OCI-M2 (cell line): ENCODE data around the gene GAS2.
A peak's percentile ranks its signal among the peaks of the same experiment; 100 is the strongest.

Source experiments
- DNase-seq: peaks from one replicate; lab custom pipeline; 2025; ENCODE audit not compliant: unreplicated experiment; lab: John Stamatoyannopoulos, UW

GAS2 gene

DNA sequence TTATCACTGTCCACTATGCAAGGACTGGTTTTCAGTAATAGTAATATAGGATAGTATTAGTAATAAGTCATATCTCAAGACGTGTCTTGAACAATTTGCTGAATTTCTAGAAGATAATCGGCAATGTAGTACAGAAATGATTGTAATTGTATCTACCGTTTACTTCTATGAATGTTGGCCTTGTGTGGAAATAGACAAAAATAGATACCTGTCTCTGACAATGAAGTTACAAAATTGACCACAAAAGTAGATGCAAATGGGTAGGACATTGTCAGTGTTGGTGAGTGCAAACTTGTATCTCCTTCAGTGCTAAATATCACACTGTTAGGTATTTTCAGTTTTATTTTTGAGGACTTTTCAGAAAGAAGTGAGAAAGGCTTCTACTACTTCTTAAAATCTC lies 120.1 kb downstream of the GAS2 start:
- no peak for DNase-seq

DNA sequence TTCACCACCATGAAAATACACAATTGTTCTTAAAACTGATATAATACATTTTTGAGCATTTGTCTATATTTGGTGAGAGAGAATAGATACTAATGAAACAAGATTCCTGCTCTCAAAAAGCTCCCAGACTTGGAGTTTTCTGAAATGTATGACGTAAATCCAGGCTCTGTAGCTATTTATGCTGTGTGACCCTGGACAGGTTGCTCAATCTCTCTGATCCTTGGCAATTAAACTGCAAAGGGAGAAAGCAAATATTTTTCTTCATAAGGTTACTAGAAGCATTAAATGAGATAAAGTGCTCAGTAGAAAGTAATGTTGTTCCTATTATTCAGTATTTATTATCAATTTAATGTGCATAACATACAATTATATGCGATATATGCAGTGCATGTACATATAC lies 120.6 kb downstream of the GAS2 start:
- DNase-seq, result no peak

DNA sequence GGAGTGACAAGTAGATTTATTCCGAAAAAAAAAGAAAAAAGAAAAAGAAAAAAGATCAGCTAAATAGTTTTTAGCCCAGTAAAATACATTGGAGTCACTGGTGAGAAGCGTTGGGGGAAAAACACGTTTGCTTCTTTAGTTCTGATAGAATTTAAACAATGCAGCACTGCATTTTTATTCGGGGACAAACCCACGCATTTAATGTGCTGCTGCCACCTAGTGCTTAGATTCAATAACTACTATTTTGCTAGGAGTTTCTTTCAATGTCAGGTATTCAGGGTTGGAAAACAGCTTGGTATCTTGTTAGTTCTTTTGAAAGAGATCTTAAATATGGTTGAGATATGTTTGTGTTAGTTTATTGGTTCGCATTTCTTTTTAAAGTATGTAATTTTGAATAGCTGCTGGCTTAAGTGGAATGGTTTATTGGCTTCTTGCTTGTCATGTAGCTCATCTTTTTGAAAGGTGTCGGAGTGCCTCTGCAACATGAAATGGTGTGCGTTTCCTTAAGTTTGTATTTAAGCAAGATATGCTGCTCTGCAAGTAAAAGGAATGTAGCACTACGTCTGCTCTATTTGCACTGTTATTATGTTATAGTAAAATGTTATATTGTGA lies 121.2 kb downstream of the GAS2 start:
- DNase-seq, result no peak

GRCh38 chr11:22792497-22792896 lies 126.1 kb downstream of the GAS2 start:
- no peak for DNase-seq

GRCh38 chr11:22795914-22796313 lies 129.5 kb downstream of the GAS2 start:
- no peak for DNase-seq

DNA sequence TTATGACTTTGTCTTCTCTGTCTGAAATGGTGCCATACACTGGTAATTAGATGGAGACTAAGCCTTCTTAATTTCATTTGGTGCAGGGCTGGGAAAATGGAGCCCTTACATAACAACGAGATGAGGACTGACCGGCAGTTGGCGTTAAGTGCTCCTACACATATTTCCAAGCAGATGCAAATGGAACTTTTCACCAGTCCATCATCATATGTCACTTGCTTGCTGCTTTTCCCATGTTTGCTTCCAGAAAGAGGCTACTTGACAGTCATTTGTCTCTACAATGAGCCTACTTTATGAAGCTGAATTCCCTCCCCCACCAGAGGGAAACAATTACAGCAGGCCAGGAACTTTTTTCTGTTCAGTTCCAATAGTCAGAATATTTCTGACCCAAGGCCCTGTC lies 130.6 kb downstream of the GAS2 start:
- no peak for DNase-seq

DNA sequence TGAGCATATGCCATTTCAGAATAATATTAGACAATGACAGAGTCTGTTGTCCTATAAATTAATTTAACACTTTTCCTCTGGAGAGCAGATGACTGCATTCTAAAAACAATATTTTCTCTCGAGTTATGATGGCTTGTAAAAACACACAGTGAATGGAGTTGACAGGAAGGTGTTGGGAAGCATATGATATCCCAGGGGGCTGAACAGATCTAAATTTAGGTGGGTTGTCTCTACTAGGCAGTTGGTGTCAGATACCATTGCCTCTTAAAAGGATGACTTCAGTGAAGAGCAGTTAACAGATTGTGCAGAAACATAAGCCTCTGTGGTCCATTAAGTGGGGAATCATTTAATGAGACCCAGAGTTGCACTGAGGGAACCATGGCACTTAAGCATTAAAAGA lies 132.5 kb downstream of the GAS2 start:
- no peak for DNase-seq

- DNase-seq, result no peak
These were observed 134.1 kb downstream of the GAS2 start for GRCh38 chr11:22800482-22800881.

DNA sequence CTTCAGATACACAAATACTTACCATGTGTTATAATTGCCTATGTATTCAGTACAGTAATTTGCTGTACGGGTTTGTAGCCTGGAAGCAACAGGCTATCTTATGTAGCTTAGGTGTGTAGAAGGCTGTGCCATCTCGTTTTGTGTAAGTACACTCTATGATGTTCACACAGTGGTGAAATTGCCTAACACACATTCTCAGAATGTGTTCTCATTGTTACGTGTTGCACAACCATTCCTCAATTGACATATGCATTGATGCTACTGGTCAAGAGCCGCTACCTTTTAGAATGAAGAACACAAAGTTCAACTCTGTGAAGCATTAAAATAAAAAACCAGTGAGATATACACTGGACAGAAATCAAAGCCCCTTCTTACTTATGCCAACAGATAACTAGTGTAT lies 136.4 kb downstream of the GAS2 start:
- DNase-seq, result no peak

DNA sequence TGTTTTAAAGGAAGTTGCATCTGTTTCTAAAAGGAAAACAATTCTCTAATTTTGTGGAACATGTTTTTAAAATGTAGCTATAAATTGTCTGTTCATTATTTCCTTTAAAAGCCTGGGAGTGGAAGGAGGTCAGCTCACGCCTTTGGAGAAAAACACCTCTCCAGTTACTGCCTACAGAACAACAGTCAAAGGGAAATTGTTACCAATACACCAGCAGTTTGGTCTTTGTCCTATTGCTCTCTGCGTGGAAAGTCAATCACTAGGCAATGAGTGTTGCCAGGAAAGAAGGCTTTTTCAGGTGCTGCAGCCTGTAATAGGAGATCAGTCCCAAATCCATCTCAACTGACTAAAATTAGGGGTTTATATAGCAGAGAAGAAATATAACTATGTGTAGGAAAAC lies 141.0 kb downstream of the GAS2 start:
- no peak for DNase-seq

DNA sequence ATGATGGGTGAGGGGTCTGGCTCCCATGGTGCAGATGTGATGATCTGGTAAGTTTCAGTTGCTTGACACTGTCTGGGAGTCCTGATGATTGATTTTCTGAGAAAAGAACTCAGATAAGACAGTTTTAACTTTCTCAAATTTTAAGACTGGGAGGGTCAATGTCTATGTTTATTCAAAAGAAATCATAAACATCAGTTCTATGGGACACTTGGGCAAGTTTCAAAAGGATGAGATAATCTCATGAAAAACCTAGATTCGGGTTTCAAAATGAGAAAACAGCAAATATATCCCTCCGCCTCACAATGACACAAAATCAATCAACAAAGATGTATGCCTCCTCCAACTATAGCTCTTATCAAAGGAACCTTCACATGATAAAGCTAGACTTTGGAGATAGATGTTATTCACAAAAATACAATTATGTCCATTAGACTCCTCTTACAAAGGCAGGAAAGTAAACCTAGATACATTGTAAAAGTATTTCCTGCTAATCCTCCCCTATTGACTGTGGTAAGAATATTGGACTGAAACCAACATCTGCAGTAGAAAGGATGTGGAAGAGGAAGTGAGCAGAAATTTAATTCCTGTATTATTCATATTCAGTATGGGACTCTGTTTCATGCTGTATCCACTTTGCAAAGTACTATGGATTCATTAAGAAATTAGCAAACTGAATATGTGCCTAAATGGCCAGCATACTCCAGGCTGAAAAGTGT lies 141.6 kb downstream of the GAS2 start:
- no peak for DNase-seq

- DNase-seq, result no peak
These were observed 142.3 kb downstream of the GAS2 start for GRCh38 chr11:22808571-22809197.

DNA sequence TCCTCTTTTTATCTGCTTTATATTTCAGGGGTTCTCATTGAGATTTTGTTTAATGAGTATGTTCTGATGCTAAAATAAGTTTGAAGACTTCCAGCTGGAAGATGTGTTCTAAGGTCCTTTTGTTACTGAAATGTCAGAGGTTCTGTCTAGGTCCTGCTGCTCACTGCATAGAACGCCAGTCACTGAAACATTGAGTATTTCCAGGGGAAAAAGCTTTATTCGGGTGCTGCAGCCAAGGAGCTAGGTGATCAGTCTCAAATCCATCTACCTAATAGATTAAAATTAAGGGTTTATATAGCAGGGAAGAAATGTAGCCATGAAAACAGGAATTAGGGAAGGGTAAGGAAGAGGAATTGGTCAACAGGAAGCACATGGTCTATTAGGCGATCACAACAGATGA lies 143.5 kb downstream of the GAS2 start:
- no peak for DNase-seq

DNA sequence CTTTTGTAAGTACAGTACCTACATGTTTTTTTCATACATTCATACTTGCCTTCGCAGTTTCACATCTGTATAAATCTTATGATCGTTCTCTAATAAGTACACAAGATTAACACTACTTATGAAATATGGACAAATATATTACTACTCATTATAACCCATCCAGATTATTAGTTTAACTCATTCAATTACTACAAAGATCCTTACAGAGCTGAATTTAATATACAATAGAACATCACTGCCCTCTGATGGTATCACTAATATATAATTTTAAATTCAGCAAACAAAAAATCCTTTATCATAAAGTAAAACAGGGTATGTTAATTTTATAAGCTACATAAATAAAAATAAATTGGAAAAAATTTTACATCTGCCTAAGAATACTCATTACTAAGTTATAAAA lies 155.8 kb downstream of the GAS2 start:
- DNase-seq, result no peak

DNA sequence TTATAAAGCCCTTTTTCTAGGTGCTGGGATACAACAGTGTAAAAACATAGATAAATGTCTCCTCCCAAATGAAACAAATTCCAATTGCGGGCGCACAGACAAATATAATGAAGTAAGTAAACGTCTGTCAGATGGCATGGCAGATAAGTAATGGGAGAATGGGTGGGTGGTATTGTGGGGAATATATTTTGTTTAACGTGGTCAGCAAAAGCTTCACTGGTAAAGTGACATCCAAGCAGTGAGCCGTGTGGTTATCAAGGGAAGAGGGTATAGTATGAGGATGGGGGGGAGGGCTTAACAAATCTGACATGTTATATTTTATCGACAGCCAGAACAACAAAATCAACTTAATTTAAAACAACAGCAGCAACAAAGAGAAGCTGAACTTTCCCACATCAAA lies 162.0 kb downstream of the GAS2 start:
- DNase-seq, result no peak

GRCh38 chr11:22829231-22830081 lies 163.0 kb downstream of the GAS2 start, which contains the start of gene SVIP:
TSS of gene SVIP (minus strand) at chr11:22829801. CDS start at chr11:22829748, 53 bp downstream.
- peak; percentile 29 for DNase-seq

GRCh38 chr11:22830082-22830414 lies 163.6 kb downstream of the GAS2 start:
- DNase-seq, result no peak

- DNase-seq, result no peak
These were observed 166.1 kb downstream of the GAS2 start for GRCh38 chr11:22832315-22833015.

- DNase-seq, result no peak
These were observed 180.3 kb downstream of the GAS2 start for GRCh38 chr11:22846726-22847125.

DNA sequence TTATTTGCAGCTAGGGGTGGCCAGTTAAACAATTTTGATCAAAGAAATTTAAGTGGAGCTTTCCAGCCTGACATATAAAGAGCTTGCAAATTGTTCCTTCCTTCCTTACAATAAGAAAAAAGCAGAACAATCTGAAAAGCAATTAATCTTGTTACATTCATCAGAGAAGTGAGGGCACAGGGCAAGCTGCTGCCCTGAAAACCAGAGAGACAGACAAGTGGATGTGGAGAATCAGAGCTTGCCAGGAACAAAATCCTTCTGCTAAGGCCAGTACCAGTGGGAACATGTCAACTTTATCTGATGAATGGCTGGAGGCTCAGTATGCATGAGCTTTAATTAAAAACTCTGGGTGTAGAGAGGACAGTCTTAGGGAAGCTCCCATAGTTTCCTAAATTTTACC lies 185.1 kb downstream of the GAS2 start:
- DNase-seq, result no peak

GRCh38 chr11:22859756-22860155 lies 193.3 kb downstream of the GAS2 start:
- DNase-seq, result no peak
